Suprapubic skin (tissue), 4 donors: ENCODE data around the gene CARD14. TPM values are rescaled to one million over a fixed set of nuclear protein-coding genes. Genes with fewer than 3 reads are reported as not detected.

Source experiments
- DNase-seq, 2 donors: peaks; one replicate each; pipeline ENCODE4 v3.0.0-alpha.2; 2019; ENCODE audit warnings: low spot score in 2 of 2
- H3K27ac ChIP-seq: fragments of 200-600 bp; sonication (generic); one replicate; pipeline ENCODE4 v1.5.1; 2019
- H3K27me3 ChIP-seq: fragments of 200-600 bp; sonication (generic); one replicate; pipeline ENCODE4 v1.5.1; 2019
- H3K36me3 ChIP-seq: fragments of 200-600 bp; sonication (generic); one replicate; pipeline ENCODE4 v1.5.1; 2019
- H3K4me1 ChIP-seq: fragments of 200-600 bp; sonication (generic); one replicate; pipeline ENCODE4 v1.5.1; 2019
- H3K4me3 ChIP-seq: fragments of 200-600 bp; sonication (generic); one replicate; pipeline ENCODE4 v1.5.1; 2019; ENCODE audit warnings: mild to moderate bottlenecking
- H3K9me3 ChIP-seq: fragments of 200-600 bp; sonication (generic); one replicate; pipeline ENCODE4 v1.5.1; 2019
- EP300 ChIP-seq: sonication (generic); formaldehyde crosslinking; IDR thresholded peaks from one replicate; pipeline ENCODE4 v1.6.1; 2017; ENCODE audit warnings: antibody characterized with exemption
- POLR2A ChIP-seq, 2 donors: fragments of 450-650 bp; IDR thresholded peaks; one replicate each; pipeline ENCODE4 v1.6.1; 2017; ENCODE audit warnings: antibody characterized with exemption in 2 of 2, mild to moderate bottlenecking in 2 of 2, moderate library complexity in 2 of 2
- POLR2AphosphoS5 ChIP-seq, 3 donors: sonication (generic); formaldehyde crosslinking; IDR thresholded peaks; one replicate each; pipeline ENCODE4 v1.6.1; 2017; ENCODE audit warnings: antibody characterized with exemption in 3 of 3
- WGBS: methylation state at CpG from one replicate; pipeline ENCODE4 v1.1.5; 2018; 5-methylcytosine and 5-hydroxymethylcytosine counted together
- total RNA-seq, 4 donors: library from RNA; depleted of rRNA; stranded (reverse); fragments of >200 nt; gene quantifications; one replicate each; pipeline ENCODE4 v1.1.0, GENCODE V29; 2016
- TF ChIP-seq, protein P1 (sequence below), 2 donors: fragments of 200-600 bp in 1 of 2; fragments of 450-650 bp in 1 of 2; sonication (generic) in 1 of 2; IDR thresholded peaks; one replicate each; pipeline ENCODE4 v1.5.1; 2016 to 2019; ENCODE audit warnings: antibody characterized with exemption in 2 of 2, mild to moderate bottlenecking in 1 of 2, moderate library complexity in 1 of 2

Gene CARD14
- total RNA-seq, 4 donors from 2014 or later: 32.1 to 92.5 (median 45.3) TPM

DNA sequence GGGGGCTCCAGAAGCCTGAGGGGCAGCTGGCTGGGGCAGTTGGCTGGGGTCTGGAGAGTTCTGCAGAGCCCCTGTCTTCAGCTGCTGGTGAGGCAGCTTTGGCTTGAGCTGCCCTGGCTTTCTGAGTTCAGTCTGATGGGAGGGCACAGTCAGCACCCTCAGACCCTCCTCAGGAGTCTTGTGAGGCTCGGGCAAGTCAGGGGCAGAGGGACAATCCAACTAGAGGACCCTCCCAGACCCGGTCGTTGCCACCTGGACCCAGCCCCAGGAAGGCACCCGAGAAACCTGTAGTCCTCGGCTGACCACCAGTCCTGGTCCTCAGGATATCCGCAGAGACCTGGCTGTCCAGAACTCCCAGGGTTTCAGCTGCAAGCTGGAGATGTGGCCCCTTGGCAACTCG lies 1.9 kb downstream of the CARD14 start:
- WGBS: 91% methylated on average over 7 of the region's 7 CpGs
- H3K9me3 ChIP-seq: no peaks in the 10 kb centered on the region
- H3K4me1 ChIP-seq: peaks cover 19% of the 10 kb centered on the region
- no peak overlapping the region for H3K27ac ChIP-seq
- H3K4me3 ChIP-seq: no peak overlapping the region
- TF ChIP-seq EP300 (no peak), POLR2A (IDR thresholded peaks at IDR 0.05) (no peak), POLR2AphosphoS5 (IDR thresholded peaks at IDR 0.05) (no peak)
- TF ChIP-seq, protein P1, sequence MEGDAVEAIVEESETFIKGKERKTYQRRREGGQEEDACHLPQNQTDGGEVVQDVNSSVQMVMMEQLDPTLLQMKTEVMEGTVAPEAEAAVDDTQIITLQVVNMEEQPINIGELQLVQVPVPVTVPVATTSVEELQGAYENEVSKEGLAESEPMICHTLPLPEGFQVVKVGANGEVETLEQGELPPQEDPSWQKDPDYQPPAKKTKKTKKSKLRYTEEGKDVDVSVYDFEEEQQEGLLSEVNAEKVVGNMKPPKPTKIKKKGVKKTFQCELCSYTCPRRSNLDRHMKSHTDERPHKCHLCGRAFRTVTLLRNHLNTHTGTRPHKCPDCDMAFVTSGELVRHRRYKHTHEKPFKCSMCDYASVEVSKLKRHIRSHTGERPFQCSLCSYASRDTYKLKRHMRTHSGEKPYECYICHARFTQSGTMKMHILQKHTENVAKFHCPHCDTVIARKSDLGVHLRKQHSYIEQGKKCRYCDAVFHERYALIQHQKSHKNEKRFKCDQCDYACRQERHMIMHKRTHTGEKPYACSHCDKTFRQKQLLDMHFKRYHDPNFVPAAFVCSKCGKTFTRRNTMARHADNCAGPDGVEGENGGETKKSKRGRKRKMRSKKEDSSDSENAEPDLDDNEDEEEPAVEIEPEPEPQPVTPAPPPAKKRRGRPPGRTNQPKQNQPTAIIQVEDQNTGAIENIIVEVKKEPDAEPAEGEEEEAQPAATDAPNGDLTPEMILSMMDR (IDR thresholded peaks at IDR 0.05): no peak
- H3K27me3 ChIP-seq: no peaks in the 10 kb centered on the region
- H3K36me3 ChIP-seq: no peaks in the 10 kb centered on the region
- DNase-seq: no peak

DNA sequence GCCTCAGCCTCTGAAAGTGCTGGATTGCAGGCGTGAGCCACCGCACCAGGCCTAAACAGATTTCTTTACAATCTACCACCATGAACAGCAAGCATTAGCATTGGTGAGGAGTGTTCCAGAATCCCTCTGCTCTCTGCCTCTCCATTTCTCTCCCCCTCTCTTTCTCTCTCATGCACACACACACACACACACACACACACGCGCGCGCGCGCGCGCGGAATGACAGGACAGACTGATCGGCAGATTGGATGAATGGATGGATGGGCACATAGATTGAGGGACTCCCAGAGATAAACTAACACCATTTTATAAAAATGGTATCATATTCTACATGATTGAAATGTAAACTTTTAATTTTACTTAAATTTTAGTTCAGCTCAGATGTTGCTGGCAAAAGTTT lies 3.3 kb downstream of the CARD14 start:
- WGBS: 99% methylated on average over 12 of the region's 12 CpGs
- no peaks in the 10 kb centered on the region for H3K36me3 ChIP-seq
- H3K27ac ChIP-seq: no peak overlapping the region
- H3K9me3 ChIP-seq: no peaks in the 10 kb centered on the region
- TF ChIP-seq, protein P1 (IDR thresholded peaks at IDR 0.05): no peak
- no peak for TF ChIP-seq EP300
- TF ChIP-seq POLR2A (IDR thresholded peaks at IDR 0.05): no peak
- TF ChIP-seq POLR2AphosphoS5 (IDR thresholded peaks at IDR 0.05): no peak
- peaks cover 19% of the 10 kb centered on the region for H3K4me1 ChIP-seq
- H3K4me3 ChIP-seq: no peak overlapping the region
- H3K27me3 ChIP-seq: no peaks in the 10 kb centered on the region
- no peak for DNase-seq

DNA sequence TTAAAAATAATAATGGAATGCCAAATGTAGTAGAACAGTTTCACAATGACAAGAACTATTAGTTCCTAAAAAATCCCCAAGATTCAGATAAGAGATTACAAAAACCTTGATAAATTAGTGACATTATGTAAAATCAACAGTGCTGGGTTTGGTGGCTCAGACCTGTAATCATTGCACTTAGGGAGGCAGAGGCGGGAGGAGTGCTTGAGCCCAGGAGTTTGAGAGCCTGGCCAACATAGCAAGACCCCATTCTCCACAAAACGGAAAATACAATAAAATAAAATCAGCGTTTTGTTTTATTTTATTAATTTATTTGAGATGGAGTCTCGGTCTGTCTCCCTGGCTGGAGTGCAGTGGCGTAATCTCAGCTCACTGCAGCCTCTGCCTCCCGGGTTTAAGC lies 4.1 kb downstream of the CARD14 start:
- Histone ChIP-seq H3K4me3 (no peak overlapping the region), H3K27me3 (no peaks in the 10 kb centered on the region), H3K4me1 (peaks cover 19% of the 10 kb centered on the region), H3K36me3 (no peaks in the 10 kb centered on the region), H3K9me3 (no peaks in the 10 kb centered on the region), H3K27ac (no peak overlapping the region)
- WGBS: 95% methylated on average over 6 of the region's 6 CpGs
- no peak for DNase-seq
- TF ChIP-seq, protein P1 (IDR thresholded peaks at IDR 0.05): no peak
- no peak for TF ChIP-seq POLR2AphosphoS5 (IDR thresholded peaks at IDR 0.05)
- TF ChIP-seq POLR2A (IDR thresholded peaks at IDR 0.05): no peak
- no peak for TF ChIP-seq EP300

DNA sequence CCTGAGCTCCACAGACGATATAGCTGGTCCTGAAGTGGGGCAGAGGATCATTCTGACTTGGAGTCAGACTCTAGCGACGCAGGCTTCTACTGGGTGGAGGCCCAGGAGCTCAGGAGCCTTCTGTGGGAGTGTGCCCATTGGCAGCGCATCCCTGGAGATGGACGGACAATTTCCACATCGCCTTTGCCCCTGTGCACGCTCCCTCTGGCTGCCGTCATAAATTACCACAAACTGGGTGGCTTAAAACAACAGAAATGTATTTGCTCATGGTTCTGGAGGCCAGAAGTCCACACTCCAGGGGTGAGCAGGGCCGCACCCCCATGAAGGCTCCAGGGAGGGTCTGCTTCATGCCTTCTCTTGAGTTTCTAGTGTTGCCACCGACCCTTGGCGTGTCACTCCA lies 6.9 kb downstream of the CARD14 start:
- no peaks in the 10 kb centered on the region for H3K9me3 ChIP-seq
- TF ChIP-seq, protein P1 (IDR thresholded peaks at IDR 0.05): no peak
- TF ChIP-seq POLR2A (IDR thresholded peaks at IDR 0.05) (no peak), EP300 (no peak), POLR2AphosphoS5 (IDR thresholded peaks at IDR 0.05) (no peak)
- WGBS: 91% methylated on average over 10 of the region's 11 CpGs
- H3K27ac ChIP-seq: no peak overlapping the region
- no peaks in the 10 kb centered on the region for H3K27me3 ChIP-seq
- peaks cover 7% of the 10 kb centered on the region for H3K4me1 ChIP-seq
- no peak overlapping the region for H3K4me3 ChIP-seq
- no peaks in the 10 kb centered on the region for H3K36me3 ChIP-seq
- DNase-seq: no peak

DNA sequence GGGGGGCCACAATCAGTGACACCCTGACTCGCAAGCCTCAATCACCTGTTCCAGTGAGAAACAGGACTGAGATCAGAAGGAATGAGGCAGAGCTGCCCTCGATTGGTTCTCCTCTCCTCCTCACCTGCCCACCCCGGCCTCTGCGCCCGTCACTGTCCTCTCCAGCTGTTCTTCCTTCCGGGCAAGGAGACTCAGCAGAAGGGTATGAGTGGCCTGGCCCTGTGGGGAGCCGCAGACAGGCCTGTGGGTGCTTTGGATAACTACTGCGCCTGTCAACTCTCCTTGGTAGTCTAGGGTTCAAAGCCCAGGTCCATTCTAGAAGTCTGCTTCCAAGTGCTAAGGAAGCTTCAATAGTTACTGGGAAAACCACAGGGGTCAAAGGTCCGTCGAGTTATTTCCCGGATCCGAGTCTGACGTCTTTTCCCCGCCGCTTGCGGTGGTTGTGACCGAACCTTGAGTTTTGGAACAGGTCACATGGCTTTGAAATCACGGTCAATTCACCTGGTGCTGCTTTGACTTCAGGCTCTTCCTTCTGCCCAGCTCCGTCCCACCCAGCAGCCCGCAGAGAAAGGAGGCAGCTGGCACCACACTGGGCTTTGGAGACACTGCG lies 8.3 kb downstream of the CARD14 start:
- no peak overlapping the region for H3K27ac ChIP-seq
- peaks cover 7% of the 10 kb centered on the region for H3K4me1 ChIP-seq
- no peak for DNase-seq
- WGBS: 88% methylated on average over 20 of the region's 21 CpGs
- H3K36me3 ChIP-seq: no peaks in the 10 kb centered on the region
- no peaks in the 10 kb centered on the region for H3K9me3 ChIP-seq
- no peaks in the 10 kb centered on the region for H3K27me3 ChIP-seq
- no peak overlapping the region for H3K4me3 ChIP-seq
- TF ChIP-seq, protein P1 (IDR thresholded peaks at IDR 0.05): no peak
- TF ChIP-seq EP300 (no peak), POLR2AphosphoS5 (IDR thresholded peaks at IDR 0.05) (no peak), POLR2A (IDR thresholded peaks at IDR 0.05) (no peak)
